ENCODE data around the gene COL19A1. TPM values are rescaled to one million over a fixed set of nuclear protein-coding genes. Genes with fewer than 3 reads are reported as not detected.

COL19A1 gene
- total RNA-seq, 1 experiment from 2014 or later: not detected

DNA sequence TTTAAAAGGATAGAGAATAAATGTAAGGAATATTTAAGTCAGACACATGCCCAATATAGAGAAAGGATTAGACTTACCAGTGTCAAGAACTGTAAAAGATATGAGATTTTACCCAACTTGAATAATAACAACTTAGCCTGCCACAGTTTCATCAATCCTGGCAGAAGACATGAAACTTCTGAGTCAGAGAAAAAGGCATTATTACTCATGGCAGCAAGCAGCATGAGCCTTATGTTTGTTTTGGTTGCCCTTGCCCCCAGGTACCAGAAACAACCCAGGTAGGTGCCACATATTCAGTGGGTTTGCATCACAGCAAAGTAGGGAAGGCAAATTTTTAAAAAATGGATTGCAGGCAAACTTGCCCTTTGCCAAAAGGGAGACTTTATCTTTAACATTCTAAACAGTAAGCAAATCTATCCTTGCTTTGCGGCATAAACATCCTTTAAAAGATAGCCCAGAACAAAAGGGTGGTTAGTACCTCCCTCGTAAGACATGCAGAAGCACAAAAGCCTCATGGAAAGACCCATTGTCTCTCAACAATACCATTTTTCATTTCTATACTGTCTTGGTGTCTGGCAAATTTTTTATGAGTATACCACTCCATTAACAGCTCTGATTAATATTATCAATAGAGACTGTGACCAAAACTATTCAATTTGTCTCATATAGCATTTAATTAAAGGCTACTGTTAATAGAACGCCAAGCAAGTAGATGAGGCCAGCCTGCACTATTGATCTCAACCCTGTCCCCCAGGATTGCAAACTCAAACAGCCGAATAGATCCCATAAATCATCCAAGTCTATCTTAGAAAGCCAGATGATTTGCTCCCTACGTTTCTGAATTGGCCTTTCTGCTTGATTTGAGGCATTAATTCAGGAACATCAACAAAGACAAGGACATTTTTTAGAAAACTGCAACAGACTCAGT, 185.1 kb downstream of the COL19A1 start:
- Histone ChIP-seq H3K27me3 (no peaks in the 10 kb centered on the region), H3K9me3 (no peaks in the 10 kb centered on the region), H3K36me3 (no peaks in the 10 kb centered on the region), H3K4me3 (no peak overlapping the region)
- DNase-seq: no peak

DNA sequence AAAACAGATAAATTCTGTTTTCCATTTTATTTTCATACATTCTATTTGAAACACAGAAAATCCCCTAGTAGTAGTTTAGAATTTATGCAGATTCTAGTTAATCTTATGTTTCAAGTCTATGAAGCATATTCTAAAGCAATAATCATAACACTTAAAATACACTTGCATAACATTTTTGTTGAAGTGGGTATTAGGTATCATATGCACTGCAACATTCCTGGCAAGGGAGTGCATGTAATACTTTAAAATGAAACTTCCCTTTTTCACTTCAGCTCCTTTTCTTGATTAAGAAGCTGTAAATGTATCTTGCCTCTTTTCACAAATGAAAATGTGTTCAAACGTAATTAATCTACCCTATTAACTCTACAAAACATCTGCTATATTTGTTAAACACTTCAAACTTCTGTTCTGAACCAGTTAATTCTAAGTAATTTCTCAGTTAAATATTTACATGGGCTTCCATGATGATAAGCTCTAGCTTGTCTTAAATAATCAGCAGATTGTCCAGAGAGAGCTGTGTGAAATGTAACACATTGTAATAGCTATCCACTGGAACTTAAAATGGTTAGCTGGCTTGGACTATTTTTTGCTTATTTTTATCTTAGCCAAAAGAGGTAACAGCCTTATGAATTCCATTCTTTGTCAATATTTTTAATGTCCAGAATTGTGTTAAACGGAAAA, 192.8 kb downstream of the COL19A1 start:
- DNase-seq: no peak
- Histone ChIP-seq H3K36me3 (no peaks in the 10 kb centered on the region), H3K27me3 (no peaks in the 10 kb centered on the region), H3K4me3 (no peak overlapping the region), H3K9me3 (no peaks in the 10 kb centered on the region)

DNA sequence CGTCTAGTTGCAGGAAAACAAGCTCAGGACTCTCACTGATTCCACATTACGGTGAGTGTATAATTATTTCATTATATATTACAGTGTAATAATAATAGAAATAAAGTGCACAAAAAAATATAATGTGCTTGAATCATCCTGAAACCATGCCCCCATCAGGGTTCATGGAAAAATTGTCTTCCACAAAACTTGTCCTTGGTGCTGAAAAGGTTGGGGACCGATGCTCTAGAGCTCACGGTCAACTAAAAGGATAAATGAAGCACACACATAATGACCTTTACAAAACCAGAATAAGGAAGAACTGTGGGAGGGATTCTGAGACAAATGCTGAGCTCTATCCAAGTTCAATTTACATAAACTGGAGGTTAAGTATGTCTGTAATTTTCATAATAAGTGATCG, 194.3 kb downstream of the COL19A1 start:
- H3K27me3 ChIP-seq: no peaks in the 10 kb centered on the region
- no peak for DNase-seq
- no peaks in the 10 kb centered on the region for H3K9me3 ChIP-seq
- no peak overlapping the region for H3K4me3 ChIP-seq
- H3K36me3 ChIP-seq: no peaks in the 10 kb centered on the region

DNA sequence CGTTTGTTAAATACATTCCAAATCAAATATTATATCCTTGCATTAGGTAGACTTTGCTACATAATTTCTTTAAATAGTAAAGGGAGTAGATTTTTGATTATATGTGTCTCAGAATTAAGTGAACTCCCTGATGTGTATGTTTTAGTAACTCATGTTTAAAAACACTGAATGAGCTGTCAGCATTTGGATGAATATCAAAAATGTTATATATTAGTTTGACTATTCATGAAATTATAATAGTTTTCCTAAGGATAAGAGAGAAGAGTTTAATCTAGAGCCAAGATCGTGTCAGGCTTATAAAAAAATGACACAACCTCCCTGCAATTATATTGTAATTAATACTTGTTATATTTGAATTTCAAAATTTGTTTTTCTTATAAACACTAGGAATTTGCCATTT, 195.2 kb downstream of the COL19A1 start:
- Histone ChIP-seq H3K9me3 (no peaks in the 10 kb centered on the region), H3K36me3 (no peaks in the 10 kb centered on the region), H3K27me3 (no peaks in the 10 kb centered on the region), H3K4me3 (no peak overlapping the region)
- DNase-seq: no peak

DNA sequence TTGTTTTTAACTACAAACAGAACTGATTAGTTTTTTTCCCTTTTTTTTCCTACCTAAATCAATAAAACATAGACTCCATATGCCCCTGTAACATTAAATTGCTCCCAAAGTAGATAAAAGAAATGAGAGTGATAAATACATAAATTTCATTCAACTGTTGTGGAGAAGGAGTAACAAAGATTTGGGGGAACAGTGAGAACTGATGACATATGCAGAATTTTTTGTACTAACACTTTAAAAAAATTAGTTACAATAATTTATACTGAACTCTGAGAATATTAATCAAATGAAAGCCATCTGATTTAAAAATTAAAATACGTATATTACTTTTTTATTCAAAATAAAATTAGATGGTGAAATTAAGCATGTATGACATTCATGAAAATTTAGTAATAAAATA, 195.7 kb downstream of the COL19A1 start:
- H3K9me3 ChIP-seq: no peaks in the 10 kb centered on the region
- H3K36me3 ChIP-seq: no peaks in the 10 kb centered on the region
- no peak overlapping the region for H3K4me3 ChIP-seq
- no peak for DNase-seq
- no peaks in the 10 kb centered on the region for H3K27me3 ChIP-seq

DNA sequence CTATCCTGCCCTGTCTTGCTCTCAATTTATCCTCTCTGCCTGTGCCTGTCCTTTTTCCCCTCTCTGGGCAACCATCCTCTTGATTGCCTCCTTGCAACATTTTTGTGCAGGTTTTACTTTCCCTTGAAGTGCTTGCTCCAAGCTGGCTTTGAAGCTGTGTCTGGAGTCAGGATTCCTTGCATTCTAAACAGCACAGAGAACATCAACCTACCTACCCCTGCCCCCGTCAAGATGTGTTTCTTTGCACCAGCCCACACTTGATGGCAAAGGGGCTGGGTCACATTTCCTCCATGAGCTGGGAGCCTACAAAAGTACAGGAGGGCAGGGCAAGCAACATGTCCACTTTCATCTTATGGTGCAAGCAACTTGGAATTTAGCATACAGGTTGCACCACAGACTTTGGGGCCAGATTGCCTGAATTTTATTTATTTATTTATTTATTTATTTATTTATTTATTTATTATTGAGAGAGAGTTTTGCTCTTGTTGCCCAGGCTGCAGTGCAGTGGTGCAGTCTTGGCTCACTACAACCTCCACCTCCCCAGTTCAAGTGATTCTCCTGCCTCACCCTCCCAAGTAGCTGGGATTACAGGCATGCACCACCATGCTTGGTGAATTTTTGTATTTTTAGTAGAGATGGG, 206.3 kb downstream of the COL19A1 start:
- no peaks in the 10 kb centered on the region for H3K27me3 ChIP-seq
- no peaks in the 10 kb centered on the region for H3K9me3 ChIP-seq
- no peak for DNase-seq
- no peaks in the 10 kb centered on the region for H3K36me3 ChIP-seq
- no peak overlapping the region for H3K4me3 ChIP-seq

DNA sequence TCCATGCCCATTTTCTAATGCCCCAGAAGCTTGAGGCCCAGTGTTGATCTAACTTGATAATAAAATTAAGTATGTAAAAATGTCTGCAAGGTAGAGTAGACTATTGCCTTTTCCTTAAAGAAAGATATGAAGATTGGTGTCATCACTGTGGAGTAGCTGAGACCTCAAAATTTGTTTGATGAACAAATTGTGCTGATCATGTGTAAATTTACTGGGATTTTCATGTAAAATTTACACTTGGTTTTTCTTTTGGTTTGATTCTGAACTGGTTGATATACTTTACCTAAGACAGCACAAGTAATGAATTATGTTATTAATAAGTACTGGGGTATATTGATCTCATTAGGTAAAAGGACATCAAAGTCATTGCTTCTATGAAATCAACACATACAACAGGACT, 207.3 kb downstream of the COL19A1 start:
- Histone ChIP-seq H3K27me3 (no peaks in the 10 kb centered on the region), H3K4me3 (no peak overlapping the region), H3K9me3 (no peaks in the 10 kb centered on the region), H3K36me3 (no peaks in the 10 kb centered on the region)
- no peak for DNase-seq

DNA sequence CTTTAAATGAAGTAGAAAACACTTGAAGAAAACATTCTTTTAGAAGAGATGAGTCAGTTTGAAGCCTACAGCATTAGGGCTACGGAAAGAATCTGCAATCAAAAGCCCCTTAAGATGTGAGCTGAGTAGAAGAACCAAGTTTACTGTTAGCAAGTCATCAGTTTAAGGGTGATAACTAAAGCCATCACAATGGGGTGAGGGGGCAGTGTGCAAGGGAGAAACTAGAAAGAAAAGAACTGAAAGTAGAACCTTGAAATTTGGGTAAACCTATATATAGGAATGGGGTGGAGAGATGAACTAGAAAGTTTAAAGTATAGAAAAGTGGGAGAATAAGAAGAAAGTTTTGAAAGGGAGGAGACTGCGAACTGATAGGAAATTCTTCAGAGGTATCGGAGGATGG, 212.9 kb downstream of the COL19A1 start:
- Histone ChIP-seq H3K27me3 (no peaks in the 10 kb centered on the region), H3K36me3 (no peaks in the 10 kb centered on the region), H3K4me3 (no peak overlapping the region), H3K9me3 (no peaks in the 10 kb centered on the region)
- DNase-seq: no peak

DNA sequence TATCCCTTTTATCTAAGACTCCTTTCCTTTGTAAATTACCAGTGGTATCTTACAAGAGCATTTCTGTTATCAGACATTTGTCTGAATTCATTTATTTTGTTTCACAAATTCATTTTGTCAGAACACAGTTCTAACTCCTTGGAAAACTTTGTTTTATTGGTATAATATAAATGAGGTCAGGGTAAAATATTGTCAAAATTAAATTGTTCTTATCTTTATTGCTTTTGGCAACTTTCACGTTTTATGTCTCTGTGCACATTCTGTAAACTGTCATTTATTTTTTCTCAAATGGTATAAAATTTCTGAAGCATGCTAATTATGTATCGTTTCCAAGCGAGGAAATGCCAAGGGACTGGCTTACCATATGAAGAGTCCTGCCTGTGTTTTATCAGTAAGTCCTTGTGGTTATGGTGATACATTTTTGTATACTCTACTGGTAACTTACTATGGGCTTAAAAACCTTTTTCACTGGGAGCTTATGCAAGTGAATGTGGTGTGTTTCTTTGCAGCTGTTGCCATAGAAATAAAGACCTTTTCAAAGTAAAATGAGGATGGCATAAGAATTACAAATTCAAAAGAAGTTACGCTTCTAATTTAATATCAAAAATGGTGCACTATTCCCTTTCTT, 214.2 kb downstream of the COL19A1 start:
- DNase-seq: no peak
- no peaks in the 10 kb centered on the region for H3K9me3 ChIP-seq
- H3K36me3 ChIP-seq: no peaks in the 10 kb centered on the region
- no peaks in the 10 kb centered on the region for H3K27me3 ChIP-seq
- H3K4me3 ChIP-seq: no peak overlapping the region

DNA sequence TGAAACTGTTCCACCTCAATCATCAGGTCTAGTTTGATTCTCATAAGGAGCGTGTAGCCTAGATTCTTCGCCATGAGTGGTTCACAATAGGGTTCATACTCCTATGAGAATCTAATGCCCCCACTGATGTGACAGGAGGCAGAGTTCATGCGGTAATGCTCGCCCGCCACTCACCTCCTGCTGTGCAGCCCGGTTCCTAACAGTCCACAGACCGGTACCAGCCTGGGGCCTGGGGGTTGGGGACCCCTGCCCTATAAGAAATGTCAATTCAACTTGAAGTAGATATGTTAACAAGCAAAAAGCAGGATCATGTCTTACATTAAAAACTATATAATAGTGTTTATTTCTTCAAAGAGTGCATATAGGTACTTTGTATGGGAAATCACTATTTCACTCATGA, 216.5 kb downstream of the COL19A1 start:
- DNase-seq: no peak
- Histone ChIP-seq H3K27me3 (no peaks in the 10 kb centered on the region), H3K9me3 (no peaks in the 10 kb centered on the region), H3K4me3 (no peak overlapping the region), H3K36me3 (no peaks in the 10 kb centered on the region)

DNA sequence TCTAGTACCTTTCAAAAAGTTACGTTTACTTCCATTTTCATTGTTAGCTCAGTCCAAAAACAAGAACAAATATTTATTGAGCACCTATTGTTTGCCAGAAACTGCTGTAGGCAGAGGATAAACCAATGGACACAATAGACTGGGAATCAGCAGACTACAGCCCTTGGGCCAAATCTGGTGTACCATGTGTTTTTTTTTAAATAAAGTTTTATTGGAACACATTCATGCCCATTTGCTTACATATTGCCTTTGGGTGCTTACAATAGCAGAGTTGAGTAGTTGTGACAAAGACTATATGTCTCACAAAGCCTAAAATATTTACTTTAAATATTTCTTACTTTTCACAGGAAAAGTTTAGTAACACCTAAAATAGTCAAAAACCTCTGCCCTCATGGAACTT, 220.4 kb downstream of the COL19A1 start:
- no peak for DNase-seq
- Histone ChIP-seq H3K36me3 (no peaks in the 10 kb centered on the region), H3K4me3 (no peak overlapping the region), H3K9me3 (no peaks in the 10 kb centered on the region), H3K27me3 (no peaks in the 10 kb centered on the region)

DNA sequence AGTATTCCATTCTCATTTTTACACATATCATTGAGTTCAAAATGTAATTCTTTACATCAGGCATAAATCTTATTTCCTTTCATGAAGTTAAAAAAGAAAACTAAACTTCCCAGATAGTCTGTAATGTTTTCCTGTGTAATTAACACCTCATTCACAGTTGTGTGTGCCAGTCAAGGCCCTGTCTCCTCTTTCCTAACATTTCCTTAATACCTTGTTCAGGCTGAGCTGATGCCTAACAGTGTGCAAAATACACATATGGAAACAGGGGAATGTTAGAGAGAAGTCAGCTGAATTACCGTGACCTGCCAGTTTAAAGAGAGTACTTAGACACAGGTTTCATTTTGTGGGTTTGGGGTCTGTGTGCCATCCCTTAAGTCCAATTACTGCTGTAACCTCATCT, 227.8 kb downstream of the COL19A1 start:
- no peak for DNase-seq
- H3K36me3 ChIP-seq: no peaks in the 10 kb centered on the region
- H3K27me3 ChIP-seq: no peaks in the 10 kb centered on the region
- no peak overlapping the region for H3K4me3 ChIP-seq
- H3K9me3 ChIP-seq: no peaks in the 10 kb centered on the region

DNA sequence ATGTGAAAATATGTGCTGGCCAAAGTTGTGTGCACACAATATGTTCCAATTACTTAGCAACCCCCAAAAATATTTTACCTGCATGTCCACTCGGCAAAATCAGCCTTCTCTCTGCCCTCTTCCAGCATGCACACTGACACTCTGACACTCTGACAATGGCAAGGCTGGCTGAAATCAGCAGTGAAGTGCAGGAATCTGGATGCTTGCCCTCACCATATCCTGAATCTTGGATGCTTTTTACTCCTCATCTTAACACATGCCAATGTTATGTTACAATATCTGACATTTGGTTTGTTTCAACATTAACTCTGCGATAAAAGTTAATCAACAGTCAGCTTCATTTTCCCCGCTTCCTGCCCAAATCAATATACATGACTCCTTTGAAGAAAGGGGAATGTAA, 233.4 kb downstream of the COL19A1 start:
- no peaks in the 10 kb centered on the region for H3K27me3 ChIP-seq
- H3K4me3 ChIP-seq: no peak overlapping the region
- no peak for DNase-seq
- H3K9me3 ChIP-seq: no peaks in the 10 kb centered on the region
- no peaks in the 10 kb centered on the region for H3K36me3 ChIP-seq

DNA sequence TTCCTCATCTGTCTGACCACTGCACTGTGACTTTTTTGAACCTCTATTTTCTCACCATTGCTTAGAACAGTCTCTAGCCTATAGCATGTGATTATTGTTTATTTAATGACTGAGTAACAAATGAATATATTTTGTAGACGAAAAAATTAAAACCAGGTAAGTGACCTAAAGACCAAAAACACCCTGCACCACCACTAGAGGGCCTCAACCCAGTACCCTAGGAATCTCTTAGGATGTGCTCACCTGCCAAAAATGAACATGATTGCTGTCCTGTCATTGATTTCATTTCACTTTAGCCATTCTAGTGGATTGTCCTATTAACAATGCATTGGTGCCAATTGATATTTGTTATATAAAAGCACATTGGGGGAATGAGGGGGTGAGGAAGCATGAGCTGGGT, 237.4 kb downstream of the COL19A1 start:
- Histone ChIP-seq H3K27me3 (no peaks in the 10 kb centered on the region; the same call in 1 of the 2 replicates), H3K4me3 (no peak overlapping the region), H3K9me3 (no peaks in the 10 kb centered on the region), H3K36me3 (no peaks in the 10 kb centered on the region)
- DNase-seq: no peak

DNA sequence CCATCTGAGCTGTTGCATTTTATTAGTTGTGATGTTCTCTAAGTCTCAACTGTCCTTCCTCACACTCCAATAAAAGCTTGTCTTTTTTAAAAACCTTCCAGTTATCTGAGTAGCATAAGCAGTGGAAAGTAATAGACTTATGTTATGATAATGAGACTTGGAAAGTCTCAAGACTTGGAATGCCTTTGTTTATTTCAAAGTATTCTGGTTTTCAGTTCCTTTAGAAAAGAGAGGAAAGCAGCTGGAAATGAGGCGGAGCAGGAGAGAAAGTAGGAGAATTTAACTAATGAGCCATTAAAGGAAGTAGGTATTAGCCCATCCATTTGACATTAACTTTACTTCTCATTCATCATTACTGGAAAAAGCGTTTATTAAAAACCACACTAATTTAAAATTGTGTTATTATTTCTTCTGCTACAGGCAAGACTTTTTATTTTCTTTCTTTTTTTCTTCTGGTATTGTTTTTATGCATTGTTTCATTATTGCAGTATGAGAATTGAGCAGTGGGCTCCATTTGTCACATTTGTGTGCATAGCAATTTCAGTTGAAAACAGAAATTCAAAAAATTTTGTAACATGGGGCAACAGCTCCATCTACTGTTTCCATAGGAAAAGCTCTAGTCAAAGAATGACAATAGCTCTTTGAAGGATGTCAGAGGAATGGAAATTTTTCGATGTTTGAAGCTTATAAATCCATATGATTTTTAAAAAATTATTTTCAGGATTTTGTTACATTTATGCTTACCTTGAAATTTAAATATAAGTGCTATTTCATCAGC, 241.7 kb downstream of the COL19A1 start:
- Histone ChIP-seq H3K9me3 (no peaks in the 10 kb centered on the region), H3K4me3 (no peak overlapping the region), H3K36me3 (no peaks in the 10 kb centered on the region), H3K27me3 (no peaks in the 10 kb centered on the region; the same call in 1 of the 2 replicates)
- DNase-seq: no peak
